IMR-90 (cell line): ENCODE measurements around the gene SNED1. TPM values are rescaled to one million over a fixed set of nuclear protein-coding genes. Genes with fewer than 3 reads are reported as not detected.

Experiments
- ATAC-seq: fragments of 200-7000 bp; cut with Tn5 transposase; 2 replicates; pipeline ENCODE4 v1.9.1; 2020; ENCODE audit warnings: low read depth, mild to moderate bottlenecking, moderate library complexity
- BruUV-seq: library from RNA; stranded (reverse); fragments of 400-500 nt; replicated peaks from 2 replicates; lab custom pipeline; 2021; lab: Mats Ljungman, UMichigan
- CTCF ChIA-PET: fragments of 300-600 bp; formaldehyde crosslinking; extraction: SDS; loops from one replicate; lab custom pipeline; 2021; ENCODE audit warnings: antibody characterized with exemption; lab: Yijun Ruan, JAX
- POLR2A ChIA-PET: fragments of 300-600 bp; sonication (Branson Sonifier 250); formaldehyde crosslinking; loops from one replicate; lab custom pipeline; 2022; ENCODE audit warnings: antibody characterized with exemption; ENCODE audit not compliant: unreplicated experiment; lab: Charles Lee
- DNase-seq: peaks from one replicate; pipeline ENCODE4 v3.0.0; 2013
- H2AFZ ChIP-seq: replicated peaks from 2 replicates; pipeline ENCODE3; 2013; ENCODE audit warnings: low read length, mild to moderate bottlenecking; ENCODE audit not compliant: poor library complexity
- H2AK5ac ChIP-seq: 2 replicates; pipeline ENCODE4 v1.6.1; 2013; ENCODE audit warnings: low read depth, low read length, inconsistent platforms
- H2AK9ac ChIP-seq: replicated peaks from 2 replicates; pipeline ENCODE3; 2013; ENCODE audit warnings: mild to moderate bottlenecking, low read depth, low read length, moderate library complexity; ENCODE audit not compliant: poor library complexity
- H2BK120ac ChIP-seq: 2 replicates; pipeline ENCODE4 v1.6.1; 2013; ENCODE audit warnings: low read depth, low read length, inconsistent platforms
- H2BK15ac ChIP-seq: 3 replicates; pipeline ENCODE4 v1.6.1; 2013; ENCODE audit warnings: low read depth, low read length, inconsistent platforms
- H2BK20ac ChIP-seq: 2 replicates; pipeline ENCODE4 v1.6.1; 2013; ENCODE audit warnings: low read depth, mild to moderate bottlenecking, inconsistent platforms, low read length, moderate library complexity
- H2BK5ac ChIP-seq: 2 replicates; pipeline ENCODE4 v1.6.1; 2013; ENCODE audit warnings: mild to moderate bottlenecking, low read depth, low read length, inconsistent platforms; ENCODE audit not compliant: poor library complexity, severe bottlenecking
- H3K14ac ChIP-seq: replicated peaks from 2 replicates; pipeline ENCODE4 v1.6.1; 2013; ENCODE audit warnings: low read depth, low read length, inconsistent platforms
- H3K18ac ChIP-seq: 2 replicates; pipeline ENCODE4 v1.6.1; 2013; ENCODE audit warnings: low read depth, low read length, control low read depth
- H3K23ac ChIP-seq: 2 replicates; pipeline ENCODE4 v1.6.1; 2013; ENCODE audit warnings: low read depth, low read length, inconsistent platforms
- H3K27ac ChIP-seq: 2 replicates; pipeline ENCODE4 v1.5.1; 2013; ENCODE audit warnings: mild to moderate bottlenecking, control low read depth, low read length; ENCODE audit not compliant: insufficient read depth
- H3K27me3 ChIP-seq: 2 replicates; pipeline ENCODE4 v1.6.1; 2013; ENCODE audit warnings: low read length; ENCODE audit not compliant: control insufficient read depth, insufficient read depth
- H3K36me3 ChIP-seq: 2 replicates; pipeline ENCODE4 v1.6.1; 2013; ENCODE audit warnings: low read length, mixed read lengths; ENCODE audit not compliant: control insufficient read depth, insufficient read depth
- H3K4ac ChIP-seq: 2 replicates; pipeline ENCODE4 v1.6.1; 2013; ENCODE audit warnings: low read depth, low read length, inconsistent platforms
- H3K4me1 ChIP-seq: 2 replicates; pipeline ENCODE4 v1.6.1; 2013; ENCODE audit warnings: low read length, mixed read lengths; ENCODE audit not compliant: control insufficient read depth, insufficient read depth
- H3K4me2 ChIP-seq: 2 replicates; pipeline ENCODE4 v1.6.1; 2013; ENCODE audit warnings: low read depth, mild to moderate bottlenecking, control low read depth, low read length, moderate library complexity
- H3K4me3 ChIP-seq: 2 replicates; pipeline ENCODE4 v1.5.1; 2013; ENCODE audit warnings: low read depth, mild to moderate bottlenecking, control low read depth, low read length, moderate library complexity; ENCODE audit not compliant: insufficient read depth
- H3K56ac ChIP-seq: 2 replicates; pipeline ENCODE4 v1.6.1; 2013; ENCODE audit warnings: low read length, inconsistent platforms; ENCODE audit not compliant: insufficient read depth; ENCODE audit errors: extremely low read depth
- H3K79me1 ChIP-seq, 2 experiments: 2 replicates each; pipeline ENCODE4 v1.6.1; 2013; ENCODE audit warnings: low read length in 2 of 2, inconsistent platforms in 1 of 2, low read depth in 1 of 2
- H3K9ac ChIP-seq: 2 replicates; pipeline ENCODE4 v1.6.1; 2013; ENCODE audit warnings: low read depth, low read length, control low read depth
- H3K9me1 ChIP-seq: 2 replicates; pipeline ENCODE4 v1.6.1; 2013; ENCODE audit warnings: low read length, inconsistent platforms; ENCODE audit not compliant: insufficient read depth
- H3K9me3 ChIP-seq: 2 replicates; pipeline ENCODE4 v1.6.1; 2013; ENCODE audit warnings: low read length; ENCODE audit not compliant: control insufficient read depth, insufficient read depth
- H4K20me1 ChIP-seq: 2 replicates; pipeline ENCODE4 v1.6.1; 2013; ENCODE audit warnings: low read length, inconsistent platforms; ENCODE audit not compliant: insufficient read depth
- H4K5ac ChIP-seq: 2 replicates; pipeline ENCODE4 v1.6.1; 2013; ENCODE audit warnings: mild to moderate bottlenecking, low read depth, low read length, control low read depth
- H4K8ac ChIP-seq, 2 experiments: 2 replicates each; pipeline ENCODE4 v1.6.1; 2013; ENCODE audit warnings: low read depth in 2 of 2, low read length in 2 of 2, control low read depth in 1 of 2, inconsistent platforms in 1 of 2
- H4K91ac ChIP-seq: 2 replicates; pipeline ENCODE4 v1.6.1; 2013; ENCODE audit warnings: low read depth, low read length, inconsistent platforms; ENCODE audit not compliant: insufficient read depth
- CEBPB ChIP-seq: IDR thresholded peaks from 2 replicates; pipeline ENCODE4 v1.6.1; 2012; ENCODE audit warnings: low read depth, low read length, improper control_type of control experiment
- FOS ChIP-seq: fragments of 150-350 bp; IDR thresholded peaks from 2 replicates; pipeline ENCODE4 v1.6.1; 2016; ENCODE audit warnings: low read depth, low read length
- WGBS, 2 experiments: methylation state at CpG; one replicate each; pipeline versions ENCODE4 v1.1.5 to v1.1.7; 2013; ENCODE audit warnings: missing lambda C conversion rate in 2 of 2; ENCODE audit not compliant: insufficient read length in 1 of 2; ENCODE audit errors: extremely low coverage in 2 of 2; 5-methylcytosine and 5-hydroxymethylcytosine counted together
- dilution Hi-C: fragments of 300-500 bp; cut with HindIII; formaldehyde crosslinking; loops from one replicate; pipeline ENCODE4 v1.14.3; 2018; ENCODE audit warnings: low sequenced_read_pairs; ENCODE audit not compliant: unreplicated experiment
- in situ Hi-C: fragments of 300-500 bp; cut with MboI; formaldehyde crosslinking; loops from 3 replicates; pipeline ENCODE4 v1.14.3; 2019; ENCODE audit warnings: low sequenced_read_pairs, inconsistent platforms, mixed read lengths
- intact Hi-C: fragments of 100-400 bp; cut with micrococcal nuclease; formaldehyde crosslinking; loops from 2 replicates; pipeline ENCODE4 v1.10.0; 2022
- polyA plus RNA-seq, 3 experiments: library from polyadenylated mRNA; depleted of rRNA; stranded (reverse); fragments of >200 nt; gene quantifications; 2 replicates each; pipeline ENCODE4 v1.2.3, GENCODE V29; 2012; ENCODE audit warnings: low replicate concordance in 1 of 3
- total RNA-seq: library from RNA; depleted of rRNA; stranded (reverse); fragments of >200 nt; gene quantifications from 2 replicates; pipeline ENCODE4 v1.2.3, GENCODE V29; 2012

The SNED1 gene
- total and polyA plus RNA-seq, 2 of the 4 experiments (the other 2 are of a cell fraction), result 1.1 to 3.4 TPM

DNA sequence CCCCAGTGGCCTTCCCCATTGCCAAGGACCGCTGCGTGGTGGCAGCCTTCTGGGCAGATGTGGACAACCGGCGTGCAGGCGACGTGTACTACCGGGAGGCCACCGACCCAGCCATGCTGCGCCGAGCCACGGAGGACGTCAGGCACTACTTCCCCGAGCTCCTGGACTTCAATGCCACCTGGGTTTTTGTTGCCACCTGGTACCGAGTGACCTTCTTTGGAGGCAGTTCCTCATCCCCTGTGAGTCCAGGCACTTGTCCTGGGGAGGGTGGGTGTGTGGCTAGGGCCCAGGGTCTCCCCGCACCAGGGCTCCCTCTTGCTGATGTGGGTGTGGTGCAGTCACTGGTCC is 31.9 kb downstream of the SNED1 start:
- WGBS, 2 experiments, result 95% methylated on average over 8 of the region's 15 CpGs; no CpG with 5 or more reads in 1 of the 2 experiments

More for the DNA sequence above, 31.9 kb downstream of the SNED1 start:
- BruUV-seq, result no TSS peak
- Histone ChIP-seq H3K56ac (no peak overlapping the region), H4K5ac (no peak overlapping the region), H3K79me1 (no peaks in the 10 kb centered on the region), H2BK20ac (no peak overlapping the region), H3K23ac (no peak overlapping the region), H3K4me3 (no peak overlapping the region), H4K8ac (no peak overlapping the region), H2BK120ac (no peak overlapping the region), H3K27me3 (no peaks in the 10 kb centered on the region), H2BK15ac (no peak overlapping the region), H3K27ac (no peak overlapping the region), H3K4me2 (no peak overlapping the region), H3K4ac (no peak overlapping the region), H3K9me3 (peaks cover 6% of the 10 kb centered on the region), H3K4me1 (no peaks in the 10 kb centered on the region), H3K14ac (no peak overlapping the region), H2BK5ac (no peak overlapping the region), H4K91ac (no peak overlapping the region), H3K18ac (no peak overlapping the region), H3K9me1 (no peaks in the 10 kb centered on the region), H4K20me1 (no peaks in the 10 kb centered on the region; the same call in 1 of the 2 replicates), H2AFZ (no peak overlapping the region), H2AK9ac (peak overlapping the region; percentile 28), H2AK5ac (no peak overlapping the region), H3K9ac (no peak overlapping the region), H3K36me3 (peaks cover 12% of the 10 kb centered on the region; the same call in 1 of the 2 replicates)
- TF ChIP-seq FOS (no peak), CEBPB (no peak)
- CTCF ChIA-PET, result no interaction called here
- dilution Hi-C loops, result no loop called here
- in situ Hi-C loops, result no loop called here
- DNase-seq (no peak), ATAC-seq (no peak)
- intact Hi-C loops, result no loop called here
- POLR2A ChIA-PET, result no interaction called here
